Neuronal stem cell (in vitro differentiated cells): ENCODE data around the gene RBFOX2.

Experiments
- DNase-seq: peaks from one replicate; pipeline ENCODE4 v3.0.0-alpha.2; 2013; ENCODE audit warnings: low spot score
- H2AFZ ChIP-seq: one replicate; pipeline ENCODE4 v1.6.1; 2013; ENCODE audit warnings: mild to moderate bottlenecking, low read length, inconsistent platforms
- H2AK5ac ChIP-seq: 2 replicates; pipeline ENCODE4 v1.6.1; 2013; ENCODE audit warnings: low read depth, mild to moderate bottlenecking, inconsistent platforms, low read length, moderate library complexity, mixed read lengths
- H2BK120ac ChIP-seq: 2 replicates; pipeline ENCODE4 v1.6.1; 2013; ENCODE audit warnings: low read depth, mild to moderate bottlenecking, inconsistent platforms, low read length, moderate library complexity, mixed read lengths
- H2BK12ac ChIP-seq: one replicate; pipeline ENCODE4 v1.6.1; 2013; ENCODE audit warnings: low read length, inconsistent platforms
- H2BK15ac ChIP-seq: 2 replicates; pipeline ENCODE4 v1.6.1; 2013; ENCODE audit warnings: mild to moderate bottlenecking, low read length, inconsistent platforms, mixed read lengths
- H2BK5ac ChIP-seq: one replicate; pipeline ENCODE4 v1.6.1; 2013; ENCODE audit warnings: inconsistent platforms, mild to moderate bottlenecking, low read length, moderate library complexity
- H3K14ac ChIP-seq: one replicate; pipeline ENCODE4 v1.6.1; 2013; ENCODE audit warnings: low read length, inconsistent platforms
- H3K18ac ChIP-seq: 2 replicates; pipeline ENCODE4 v1.6.1; 2013; ENCODE audit warnings: low read length, inconsistent platforms
- H3K23ac ChIP-seq: 2 replicates; pipeline ENCODE4 v1.6.1; 2013; ENCODE audit warnings: low read depth, mild to moderate bottlenecking, mixed read lengths, low read length, inconsistent platforms; ENCODE audit not compliant: poor library complexity
- H3K27ac ChIP-seq: replicated peaks from 3 replicates; pipeline ENCODE4 v1.5.1; 2013; ENCODE audit warnings: low read length, inconsistent platforms
- H3K27me3 ChIP-seq, 3 experiments: 2 replicates each; pipeline ENCODE4 v1.6.1; 2013; ENCODE audit warnings: low read length in 3 of 3, mild to moderate bottlenecking in 2 of 3, inconsistent platforms in 1 of 3, low read depth in 1 of 3, mixed read lengths in 1 of 3, moderate library complexity in 1 of 3; ENCODE audit not compliant: control insufficient read depth in 3 of 3, insufficient read depth in 3 of 3
- H3K36me3 ChIP-seq, 2 donors: replicated peaks in 1 of 2; 2 replicates each; pipeline ENCODE4 v1.6.1; 2013; ENCODE audit warnings: low read length in 2 of 2; ENCODE audit not compliant: control insufficient read depth in 2 of 2, insufficient read depth in 2 of 2
- H3K4ac ChIP-seq: 2 replicates; pipeline ENCODE4 v1.6.1; 2013; ENCODE audit warnings: inconsistent platforms, mild to moderate bottlenecking, low read length, moderate library complexity
- H3K4me1 ChIP-seq, 2 donors: 1 replicate in 1 of 2; 2 replicates in 1 of 2; pipeline ENCODE4 v1.6.1; 2013; ENCODE audit warnings: low read length in 2 of 2, low read depth in 1 of 2; ENCODE audit not compliant: control insufficient read depth in 2 of 2, insufficient read depth in 1 of 2
- H3K4me2 ChIP-seq: one replicate; pipeline ENCODE4 v1.6.1; 2013; ENCODE audit warnings: mild to moderate bottlenecking, low read length, inconsistent platforms; ENCODE audit not compliant: insufficient read depth, poor library complexity, severe bottlenecking
- H3K4me3 ChIP-seq, 2 donors: 2 replicates each; pipeline ENCODE4 v1.5.1; 2013; ENCODE audit warnings: low read length in 2 of 2, mild to moderate bottlenecking in 2 of 2, inconsistent platforms in 1 of 2, moderate library complexity in 1 of 2
- H3K79me1 ChIP-seq: one replicate; pipeline ENCODE4 v1.6.1; 2013; ENCODE audit warnings: low read depth, mild to moderate bottlenecking, inconsistent platforms, low read length, moderate library complexity
- H3K9ac ChIP-seq: one replicate; pipeline ENCODE4 v1.6.1; 2013; ENCODE audit warnings: mild to moderate bottlenecking, low read depth, low read length, inconsistent platforms; ENCODE audit not compliant: poor library complexity
- H3K9me3 ChIP-seq, 2 donors: replicated peaks in 1 of 2; 2 replicates each; pipeline versions ENCODE3 to v1.6.1; 2013; ENCODE audit warnings: low read length in 2 of 2, mild to moderate bottlenecking in 2 of 2, inconsistent platforms in 1 of 2, low read depth in 1 of 2, mixed read lengths in 1 of 2, moderate library complexity in 1 of 2; ENCODE audit not compliant: control insufficient read depth in 2 of 2, insufficient read depth in 1 of 2
- H4K8ac ChIP-seq: one replicate; pipeline ENCODE4 v1.6.1; 2013; ENCODE audit warnings: low read depth, mild to moderate bottlenecking, inconsistent platforms, low read length, moderate library complexity
- H4K91ac ChIP-seq: one replicate; pipeline ENCODE4 v1.6.1; 2013; ENCODE audit warnings: low read length, low read depth, mild to moderate bottlenecking, inconsistent platforms; ENCODE audit not compliant: poor library complexity
- WGBS, 2 donors: extraction: QIAGEN DNeasy Blood & Tissue Kit; methylation state at CpG; one replicate each; pipeline ENCODE4 v1.1.7; 2013; ENCODE audit warnings: missing lambda C conversion rate in 2 of 2, mixed read lengths in 1 of 2; ENCODE audit not compliant: insufficient read length in 2 of 2, insufficient replicate concordance in 1 of 2; ENCODE audit errors: extremely low coverage in 2 of 2; 5-methylcytosine and 5-hydroxymethylcytosine counted together

Gene RBFOX2

DNA sequence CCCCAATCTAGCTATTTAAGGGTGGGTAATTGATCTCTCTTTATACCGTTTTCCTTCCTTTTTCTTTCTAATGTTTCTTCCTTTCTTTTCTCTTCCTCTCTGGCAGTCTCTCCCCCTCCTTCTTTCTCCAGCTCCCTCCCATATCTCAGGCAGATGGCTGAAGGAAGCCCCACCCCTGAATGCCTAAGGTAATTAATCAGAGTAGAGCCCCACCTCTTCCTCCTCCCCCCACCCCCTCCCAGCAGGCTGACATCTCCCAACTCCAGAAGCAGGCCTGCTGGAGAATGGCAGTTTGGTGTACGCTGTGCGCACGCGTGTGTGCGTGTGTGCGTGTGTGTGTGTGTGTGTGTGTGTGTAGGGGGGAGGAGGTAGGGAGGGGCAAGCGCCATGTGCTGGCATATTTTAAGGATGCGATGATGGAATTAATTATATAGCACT is 188.3 kb downstream of the RBFOX2 start:
- H4K91ac ChIP-seq = no peak overlapping the region
- no peaks in the 10 kb centered on the region for H3K9me3 ChIP-seq
- H4K8ac ChIP-seq = no peak overlapping the region
- H3K27ac ChIP-seq = peak overlapping the region; percentile 72
- no peak overlapping the region for H3K9ac ChIP-seq
- no peak overlapping the region for H2BK12ac ChIP-seq
- H3K4me2 ChIP-seq = no peak overlapping the region
- no peak overlapping the region for H3K23ac ChIP-seq
- no CpG with 5 or more reads among the region's 9 CpGs for WGBS, 2 donors
- H3K4ac ChIP-seq = no peak overlapping the region
- H3K36me3 ChIP-seq = no peaks in the 10 kb centered on the region
- H3K4me1 ChIP-seq = peaks cover 7 to 22% of the 10 kb centered on the region in 2 donors
- no peak overlapping the region for H2BK120ac ChIP-seq
- no peak overlapping the region for H3K14ac ChIP-seq
- DNase-seq = peak; percentile 85
- peaks cover 2% of the 10 kb centered on the region for H3K79me1 ChIP-seq
- H2BK5ac ChIP-seq = no peak overlapping the region
- no peaks in the 10 kb centered on the region for H3K27me3 ChIP-seq
- H3K18ac ChIP-seq = no peak overlapping the region
- no peak overlapping the region for H2BK15ac ChIP-seq
- H2AK5ac ChIP-seq = no peak overlapping the region
- peak overlapping the region; percentile 58 to 81 for H3K4me3 ChIP-seq
- H2AFZ ChIP-seq = peak overlapping the region; percentile 71

DNA sequence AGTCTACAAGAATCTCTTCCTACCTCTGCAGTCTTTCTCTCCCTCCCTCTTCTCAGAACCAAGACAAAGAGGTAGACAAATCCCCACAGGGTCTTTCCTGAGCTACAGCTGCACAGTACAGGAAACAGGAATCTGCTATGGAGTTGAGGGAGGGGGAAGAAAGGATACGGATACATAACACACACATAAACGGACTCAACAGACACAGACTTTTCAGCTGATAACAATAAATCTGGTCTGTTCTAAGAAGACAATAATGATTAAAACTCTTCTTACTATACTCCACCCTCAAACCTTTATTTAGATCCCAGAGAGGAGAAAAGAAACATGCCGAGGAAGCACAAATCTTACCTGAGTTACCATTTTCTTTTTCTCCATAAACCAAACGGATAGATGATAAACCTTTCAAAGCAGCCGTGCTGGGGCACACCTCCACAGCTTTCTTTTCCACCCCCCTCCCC is 188.8 kb downstream of the RBFOX2 start:
- H3K36me3 ChIP-seq = no peaks in the 10 kb centered on the region
- H3K4me1 ChIP-seq = peaks cover 10 to 23% of the 10 kb centered on the region in 2 donors
- peak; percentile 24 for DNase-seq
- H3K27me3 ChIP-seq = no peaks in the 10 kb centered on the region
- no peak overlapping the region for H2BK15ac ChIP-seq
- H4K91ac ChIP-seq = no peak overlapping the region
- peak overlapping the region; percentile 58 to 81 for H3K4me3 ChIP-seq
- H3K4ac ChIP-seq = no peak overlapping the region
- H3K4me2 ChIP-seq = peak overlapping the region; percentile 61
- H3K79me1 ChIP-seq = peaks cover 2% of the 10 kb centered on the region
- no peak overlapping the region for H3K18ac ChIP-seq
- no peak overlapping the region for H2AK5ac ChIP-seq
- H3K27ac ChIP-seq = peak overlapping the region; percentile 72
- no peak overlapping the region for H2BK120ac ChIP-seq
- no CpG with 5 or more reads among the region's 5 CpGs for WGBS, 2 donors
- no peak overlapping the region for H2BK12ac ChIP-seq
- H3K9me3 ChIP-seq = no peaks in the 10 kb centered on the region
- H3K14ac ChIP-seq = no peak overlapping the region
- H4K8ac ChIP-seq = no peak overlapping the region
- no peak overlapping the region for H2BK5ac ChIP-seq
- no peak overlapping the region for H3K9ac ChIP-seq
- peak overlapping the region; percentile 71 for H2AFZ ChIP-seq
- H3K23ac ChIP-seq = no peak overlapping the region

GRCh38 chr22:35838855-35839576 is 189.6 kb downstream of the RBFOX2 start:
- Histone ChIP-seq H3K23ac (no peak overlapping the region), H4K91ac (no peak overlapping the region), H2AFZ (no peak overlapping the region), H3K4me1 (peaks cover 10 to 23% of the 10 kb centered on the region in 2 donors), H4K8ac (no peak overlapping the region), H3K4me3 (peak overlapping the region; percentile 46 to 58), H2BK15ac (no peak overlapping the region), H2BK120ac (no peak overlapping the region), H2BK5ac (no peak overlapping the region), H3K4ac (no peak overlapping the region), H3K36me3 (no peaks in the 10 kb centered on the region), H2BK12ac (no peak overlapping the region), H3K18ac (no peak overlapping the region), H3K14ac (no peak overlapping the region), H2AK5ac (no peak overlapping the region), H3K4me2 (peak overlapping the region; percentile 61), H3K79me1 (peaks cover 2% of the 10 kb centered on the region), H3K27ac (peak overlapping the region; percentile 59), H3K27me3 (no peaks in the 10 kb centered on the region), H3K9me3 (no peaks in the 10 kb centered on the region), H3K9ac (no peak overlapping the region)
- peak; percentile 27 for DNase-seq
- no CpG with 5 or more reads among the region's 4 CpGs for WGBS, 2 donors

DNA sequence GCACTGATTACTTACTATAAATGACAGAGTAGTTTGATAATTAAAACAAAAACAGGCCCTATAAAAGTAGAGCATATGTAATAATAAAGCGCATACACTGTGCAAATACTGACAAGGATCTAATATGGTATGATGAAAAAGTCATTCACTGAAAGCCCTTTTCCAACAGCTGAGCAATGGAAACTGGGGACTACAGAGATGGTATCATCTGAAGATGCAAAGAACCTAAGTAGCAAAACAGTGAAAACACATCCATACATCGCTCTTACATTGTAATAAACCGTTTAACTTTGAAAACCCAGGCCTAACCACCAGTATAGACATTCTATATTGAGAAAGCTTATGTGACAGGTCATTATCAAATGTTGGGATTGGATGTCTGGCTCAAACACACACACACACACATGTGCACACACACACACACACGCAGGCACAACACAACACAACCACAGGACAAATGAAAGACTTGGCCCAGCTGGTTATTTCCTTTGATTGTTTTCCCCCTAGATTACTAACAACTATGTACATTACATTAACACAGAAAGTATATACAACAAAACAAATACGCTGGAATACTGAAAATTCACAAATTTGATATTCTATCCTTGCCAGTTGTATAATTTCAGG is 191.4 kb downstream of the RBFOX2 start:
- no peak overlapping the region for H2BK120ac ChIP-seq
- no peaks in the 10 kb centered on the region for H3K27me3 ChIP-seq
- no peak overlapping the region for H2AFZ ChIP-seq
- H3K23ac ChIP-seq = no peak overlapping the region
- no peak for DNase-seq
- H3K9me3 ChIP-seq = no peaks in the 10 kb centered on the region
- H3K4me3 ChIP-seq = no peak overlapping the region
- H3K36me3 ChIP-seq = peaks cover 0 to 9% of the 10 kb centered on the region in 2 donors
- H2BK15ac ChIP-seq = no peak overlapping the region
- H2BK12ac ChIP-seq = no peak overlapping the region
- H3K14ac ChIP-seq = no peak overlapping the region
- no peak overlapping the region for H3K4me2 ChIP-seq
- H2AK5ac ChIP-seq = no peak overlapping the region
- no peak overlapping the region for H4K91ac ChIP-seq
- H4K8ac ChIP-seq = no peak overlapping the region
- H3K4ac ChIP-seq = no peak overlapping the region
- no peak overlapping the region for H2BK5ac ChIP-seq
- peaks cover 2% of the 10 kb centered on the region for H3K79me1 ChIP-seq
- H3K18ac ChIP-seq = no peak overlapping the region
- no peak overlapping the region for H3K27ac ChIP-seq
- no peak overlapping the region for H3K9ac ChIP-seq
- no CpG with 5 or more reads among the region's 5 CpGs for WGBS, 2 donors
- peaks cover 10 to 23% of the 10 kb centered on the region in 2 donors for H3K4me1 ChIP-seq
